IMR-90 (cell line): Measurements from ENCODE around the gene PNP. TPM values are rescaled to one million over a fixed set of nuclear protein-coding genes. Genes with fewer than 3 reads are reported as not detected.

ENCODE experiments used
- ATAC-seq: fragments of 200-7000 bp; cut with Tn5 transposase; 2 replicates; pipeline ENCODE4 v1.9.1; 2020; ENCODE audit warnings: low read depth, mild to moderate bottlenecking, moderate library complexity
- BruUV-seq: library from RNA; stranded (reverse); fragments of 400-500 nt; replicated peaks from 2 replicates; lab custom pipeline; 2021; lab: Mats Ljungman, UMichigan
- CTCF ChIA-PET: fragments of 300-600 bp; formaldehyde crosslinking; extraction: SDS; loops from one replicate; lab custom pipeline; 2021; ENCODE audit warnings: antibody characterized with exemption; lab: Yijun Ruan, JAX
- POLR2A ChIA-PET: fragments of 300-600 bp; sonication (Branson Sonifier 250); formaldehyde crosslinking; loops from one replicate; lab custom pipeline; 2022; ENCODE audit warnings: antibody characterized with exemption; ENCODE audit not compliant: unreplicated experiment; lab: Charles Lee
- DNase-seq: peaks from one replicate; pipeline ENCODE4 v3.0.0; 2013
- H2AFZ ChIP-seq: replicated peaks from 2 replicates; pipeline ENCODE3; 2013; ENCODE audit warnings: low read length, mild to moderate bottlenecking; ENCODE audit not compliant: poor library complexity
- H2AK5ac ChIP-seq: 2 replicates; pipeline ENCODE4 v1.6.1; 2013; ENCODE audit warnings: low read depth, low read length, inconsistent platforms
- H2AK9ac ChIP-seq: replicated peaks from 2 replicates; pipeline ENCODE3; 2013; ENCODE audit warnings: mild to moderate bottlenecking, low read depth, low read length, moderate library complexity; ENCODE audit not compliant: poor library complexity
- H2BK120ac ChIP-seq: 2 replicates; pipeline ENCODE4 v1.6.1; 2013; ENCODE audit warnings: low read depth, low read length, inconsistent platforms
- H2BK15ac ChIP-seq: 3 replicates; pipeline ENCODE4 v1.6.1; 2013; ENCODE audit warnings: low read depth, low read length, inconsistent platforms
- H2BK20ac ChIP-seq: 2 replicates; pipeline ENCODE4 v1.6.1; 2013; ENCODE audit warnings: low read depth, mild to moderate bottlenecking, inconsistent platforms, low read length, moderate library complexity
- H2BK5ac ChIP-seq: 2 replicates; pipeline ENCODE4 v1.6.1; 2013; ENCODE audit warnings: mild to moderate bottlenecking, low read depth, low read length, inconsistent platforms; ENCODE audit not compliant: poor library complexity, severe bottlenecking
- H3K14ac ChIP-seq: replicated peaks from 2 replicates; pipeline ENCODE4 v1.6.1; 2013; ENCODE audit warnings: low read depth, low read length, inconsistent platforms
- H3K18ac ChIP-seq: 2 replicates; pipeline ENCODE4 v1.6.1; 2013; ENCODE audit warnings: low read depth, low read length, control low read depth
- H3K23ac ChIP-seq: 2 replicates; pipeline ENCODE4 v1.6.1; 2013; ENCODE audit warnings: low read depth, low read length, inconsistent platforms
- H3K27ac ChIP-seq: 2 replicates; pipeline ENCODE4 v1.5.1; 2013; ENCODE audit warnings: mild to moderate bottlenecking, control low read depth, low read length; ENCODE audit not compliant: insufficient read depth
- H3K27me3 ChIP-seq: 2 replicates; pipeline ENCODE4 v1.6.1; 2013; ENCODE audit warnings: low read length; ENCODE audit not compliant: control insufficient read depth, insufficient read depth
- H3K36me3 ChIP-seq: 2 replicates; pipeline ENCODE4 v1.6.1; 2013; ENCODE audit warnings: low read length, mixed read lengths; ENCODE audit not compliant: control insufficient read depth, insufficient read depth
- H3K4ac ChIP-seq: 2 replicates; pipeline ENCODE4 v1.6.1; 2013; ENCODE audit warnings: low read depth, low read length, inconsistent platforms
- H3K4me1 ChIP-seq: 2 replicates; pipeline ENCODE4 v1.6.1; 2013; ENCODE audit warnings: low read length, mixed read lengths; ENCODE audit not compliant: control insufficient read depth, insufficient read depth
- H3K4me2 ChIP-seq: 2 replicates; pipeline ENCODE4 v1.6.1; 2013; ENCODE audit warnings: low read depth, mild to moderate bottlenecking, control low read depth, low read length, moderate library complexity
- H3K4me3 ChIP-seq: 2 replicates; pipeline ENCODE4 v1.5.1; 2013; ENCODE audit warnings: low read depth, mild to moderate bottlenecking, control low read depth, low read length, moderate library complexity; ENCODE audit not compliant: insufficient read depth
- H3K56ac ChIP-seq: 2 replicates; pipeline ENCODE4 v1.6.1; 2013; ENCODE audit warnings: low read length, inconsistent platforms; ENCODE audit not compliant: insufficient read depth; ENCODE audit errors: extremely low read depth
- H3K79me1 ChIP-seq, 2 experiments: 2 replicates each; pipeline ENCODE4 v1.6.1; 2013; ENCODE audit warnings: low read length in 2 of 2, inconsistent platforms in 1 of 2, low read depth in 1 of 2
- H3K9ac ChIP-seq: 2 replicates; pipeline ENCODE4 v1.6.1; 2013; ENCODE audit warnings: low read depth, low read length, control low read depth
- H3K9me1 ChIP-seq: 2 replicates; pipeline ENCODE4 v1.6.1; 2013; ENCODE audit warnings: low read length, inconsistent platforms; ENCODE audit not compliant: insufficient read depth
- H3K9me3 ChIP-seq: 2 replicates; pipeline ENCODE4 v1.6.1; 2013; ENCODE audit warnings: low read length; ENCODE audit not compliant: control insufficient read depth, insufficient read depth
- H4K20me1 ChIP-seq: 2 replicates; pipeline ENCODE4 v1.6.1; 2013; ENCODE audit warnings: low read length, inconsistent platforms; ENCODE audit not compliant: insufficient read depth
- H4K5ac ChIP-seq: 2 replicates; pipeline ENCODE4 v1.6.1; 2013; ENCODE audit warnings: mild to moderate bottlenecking, low read depth, low read length, control low read depth
- H4K8ac ChIP-seq, 2 experiments: 2 replicates each; pipeline ENCODE4 v1.6.1; 2013; ENCODE audit warnings: low read depth in 2 of 2, low read length in 2 of 2, control low read depth in 1 of 2, inconsistent platforms in 1 of 2
- H4K91ac ChIP-seq: 2 replicates; pipeline ENCODE4 v1.6.1; 2013; ENCODE audit warnings: low read depth, low read length, inconsistent platforms; ENCODE audit not compliant: insufficient read depth
- POLR2A ChIP-seq: IDR thresholded peaks from 2 replicates; pipeline ENCODE4 v1.6.1; 2012; ENCODE audit warnings: mild to moderate bottlenecking, low read depth, low read length
- SMC3 ChIP-seq: fragments of 150-350 bp; IDR thresholded peaks from 2 replicates; pipeline ENCODE4 v1.6.1; 2016; ENCODE audit warnings: low read depth, mild to moderate bottlenecking, antibody characterized with exemption, low read length, moderate library complexity
- WGBS, 2 experiments: methylation state at CpG; one replicate each; pipeline versions ENCODE4 v1.1.5 to v1.1.7; 2013; ENCODE audit warnings: missing lambda C conversion rate in 2 of 2; ENCODE audit not compliant: insufficient read length in 1 of 2; ENCODE audit errors: extremely low coverage in 2 of 2; 5-methylcytosine and 5-hydroxymethylcytosine counted together
- dilution Hi-C: fragments of 300-500 bp; cut with HindIII; formaldehyde crosslinking; loops from one replicate; pipeline ENCODE4 v1.14.3; 2018; ENCODE audit warnings: low sequenced_read_pairs; ENCODE audit not compliant: unreplicated experiment
- in situ Hi-C: fragments of 300-500 bp; cut with MboI; formaldehyde crosslinking; loops from 3 replicates; pipeline ENCODE4 v1.14.3; 2019; ENCODE audit warnings: low sequenced_read_pairs, inconsistent platforms, mixed read lengths
- intact Hi-C: fragments of 100-400 bp; cut with micrococcal nuclease; formaldehyde crosslinking; loops from 2 replicates; pipeline ENCODE4 v1.10.0; 2022
- polyA plus RNA-seq, 3 experiments: library from polyadenylated mRNA; depleted of rRNA; stranded (reverse); fragments of >200 nt; gene quantifications; 2 replicates each; pipeline ENCODE4 v1.2.3, GENCODE V29; 2012; ENCODE audit warnings: low replicate concordance in 1 of 3
- total RNA-seq: library from RNA; depleted of rRNA; stranded (reverse); fragments of >200 nt; gene quantifications from 2 replicates; pipeline ENCODE4 v1.2.3, GENCODE V29; 2012

The PNP gene
- total and polyA plus RNA-seq, 2 of the 4 experiments (the other 2 are of a cell fraction): 53.4 to 68.8 TPM

DNA sequence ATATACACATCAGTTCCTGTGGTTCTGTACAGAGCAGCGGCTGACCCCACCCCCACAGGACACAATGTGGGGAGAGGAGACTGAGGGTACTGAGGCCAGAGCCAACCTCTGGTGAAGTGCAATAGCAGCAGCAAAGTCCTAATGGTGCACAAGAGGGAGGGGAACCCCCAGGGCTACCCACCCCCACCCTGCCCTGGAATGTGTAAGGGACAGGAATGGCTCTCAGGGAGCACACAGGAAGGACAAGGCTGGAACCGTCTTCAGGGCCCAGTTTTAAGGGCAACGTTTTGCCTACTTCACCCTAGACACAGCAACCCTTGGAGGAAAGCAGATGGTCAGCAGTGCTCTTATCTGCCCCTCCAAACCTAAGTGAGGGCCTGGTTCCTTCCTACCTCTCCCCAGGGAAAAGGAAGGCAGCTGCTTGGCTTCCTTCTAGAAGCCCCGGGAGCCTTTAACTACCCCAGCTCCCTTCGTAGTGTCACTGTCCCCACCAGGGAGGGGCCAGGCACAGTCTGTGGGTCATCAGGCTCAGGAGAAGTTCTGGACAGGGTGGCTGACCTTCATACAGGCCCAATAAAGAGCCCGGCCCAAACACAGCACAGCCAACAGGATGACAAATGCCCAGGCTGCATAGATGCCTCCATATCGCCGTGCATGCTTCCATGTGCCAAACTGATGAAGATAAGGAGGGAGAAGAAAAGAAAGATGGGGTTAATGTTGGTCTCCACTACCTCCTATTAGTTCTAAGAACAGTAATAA is 11.0 kb upstream of the PNP start:
- H3K4me2 ChIP-seq: no peak overlapping the region
- H2BK15ac ChIP-seq: no peak overlapping the region
- no peak for ATAC-seq
- H4K5ac ChIP-seq: no peak overlapping the region
- H2BK5ac ChIP-seq: no peak overlapping the region
- H4K8ac ChIP-seq: no peak overlapping the region
- no peak overlapping the region for H2AFZ ChIP-seq
- H4K91ac ChIP-seq: no peak overlapping the region
- no peak overlapping the region for H3K27ac ChIP-seq
- H3K27me3 ChIP-seq: no peaks in the 10 kb centered on the region
- dilution Hi-C loops: no loop called here
- peaks cover 25 to 51% of the 10 kb centered on the region in 2 experiments for H3K79me1 ChIP-seq
- H3K4me1 ChIP-seq: 0 out of 2 replicates have a peak, but pooled peaks cover 4% of the 10 kb centered on the region
- no peak overlapping the region for H3K9ac ChIP-seq
- no peak overlapping the region for H3K23ac ChIP-seq
- no peak overlapping the region for H3K14ac ChIP-seq
- no peak overlapping the region for H3K4ac ChIP-seq
- H2AK9ac ChIP-seq: no peak overlapping the region
- H4K20me1 ChIP-seq: 0 out of 2 replicates have a peak, but pooled peaks cover 3% of the 10 kb centered on the region
- no peak overlapping the region for H3K56ac ChIP-seq
- WGBS, 2 experiments: no CpG with 5 or more reads among the region's 8 CpGs
- peaks cover 21% of the 10 kb centered on the region for H3K36me3 ChIP-seq
- no peak overlapping the region for H2BK120ac ChIP-seq
- H3K18ac ChIP-seq: no peak overlapping the region
- intact Hi-C loops: no loop called here
- no peaks in the 10 kb centered on the region for H3K9me3 ChIP-seq
- no peak overlapping the region for H2AK5ac ChIP-seq
- H3K9me1 ChIP-seq: peaks cover 10% of the 10 kb centered on the region; the same call in 1 of the 2 replicates
- no peak overlapping the region for H3K4me3 ChIP-seq
- ChIA-PET POLR2A (no interaction called here), CTCF (no interaction called here)
- no peak for TF ChIP-seq SMC3
- TF ChIP-seq POLR2A: peak; percentile 32; the same call in 1 of the 2 replicates
- no peak for DNase-seq
- BruUV-seq: TSS peak; percentile 58
- in situ Hi-C loops: loop anchor here (25.0 kb wide), 1 partner anchor 629 kb away; the partner anchor contains the start of gene ZNF219
- H2BK20ac ChIP-seq: no peak overlapping the region
